ENCODE results near the gene SHANK3. TPM values are rescaled to one million over a fixed set of nuclear protein-coding genes. Genes with fewer than 3 reads are reported as not detected.

The SHANK3 gene
- total and polyA plus RNA-seq, 2 of the 4 experiments (the other 2 are of a cell fraction): 0.18 to 1.5 TPM

DNA sequence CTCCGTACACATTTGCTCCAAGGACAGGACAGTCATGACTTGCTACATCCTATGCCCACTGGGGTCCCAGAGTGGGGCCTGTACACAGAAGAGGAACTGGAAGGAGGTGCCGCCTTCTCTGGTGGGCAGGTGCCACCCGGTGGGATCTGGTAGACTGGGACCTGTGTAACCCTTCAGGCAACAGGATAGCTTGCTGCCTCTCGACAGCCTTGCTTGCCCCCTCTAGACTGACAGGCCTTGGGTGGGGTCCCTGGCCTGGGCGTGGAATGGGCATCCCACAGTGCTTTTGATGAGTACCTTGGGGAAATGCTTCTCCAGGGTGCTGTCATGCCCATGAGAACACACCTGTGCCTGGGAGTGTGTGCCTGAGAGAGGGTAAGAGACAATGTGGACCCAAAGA, 15.8 kb downstream of the SHANK3 start:
- Histone ChIP-seq H3K4me2 (ENCODE audit: low read depth, low read length) (no peak overlapping the region), H3K79me1 (ENCODE audit: low read depth in 1 of 2, low read length in 2 of 2) (no peaks in the 10 kb centered on the region), H3K4me1 (ENCODE audit: control insufficient read depth, insufficient read depth, low read length) (no peaks in the 10 kb centered on the region), H2BK120ac (ENCODE audit: low read depth, low read length) (no peak overlapping the region), H2AK5ac (ENCODE audit: low read depth, low read length) (no peak overlapping the region), H2BK5ac (ENCODE audit: low read depth, low read length, poor library complexity, severe bottlenecking) (no peak overlapping the region), H3K27me3 (ENCODE audit: control insufficient read depth, insufficient read depth, low read length) (peaks cover 6% of the 10 kb centered on the region), H3K4ac (ENCODE audit: low read depth, low read length) (no peak overlapping the region), H3K9me3 (ENCODE audit: control insufficient read depth, insufficient read depth, low read length) (no peaks in the 10 kb centered on the region), H3K27ac (ENCODE audit: insufficient read depth, low read length) (no peak overlapping the region), H3K23ac (ENCODE audit: low read depth, low read length) (no peak overlapping the region), H3K4me3 (ENCODE audit: insufficient read depth, low read depth, low read length) (no peak overlapping the region), H3K9me1 (ENCODE audit: insufficient read depth, low read length) (no peaks in the 10 kb centered on the region), H2BK20ac (ENCODE audit: low read depth, low read length) (no peak overlapping the region), H2AFZ (replicated peaks; ENCODE audit: low read length, poor library complexity) (no peak overlapping the region), H3K56ac (ENCODE audit: extremely low read depth, insufficient read depth, low read length) (no peak overlapping the region), H3K36me3 (ENCODE audit: control insufficient read depth, insufficient read depth, low read length) (no peaks in the 10 kb centered on the region), H3K14ac (replicated peaks; ENCODE audit: low read depth, low read length) (no peak overlapping the region), H2AK9ac (replicated peaks; ENCODE audit: low read depth, low read length, poor library complexity) (no peak overlapping the region), H4K8ac (ENCODE audit: low read depth in 2 of 2, low read length in 2 of 2) (no peak overlapping the region), H4K20me1 (ENCODE audit: insufficient read depth, low read length) (no peaks in the 10 kb centered on the region), H2BK15ac (ENCODE audit: low read depth, low read length) (no peak overlapping the region), H3K9ac (ENCODE audit: low read depth, low read length) (no peak overlapping the region), H4K5ac (ENCODE audit: low read depth, low read length) (no peak overlapping the region), H3K18ac (ENCODE audit: low read depth, low read length) (no peak overlapping the region), H4K91ac (ENCODE audit: insufficient read depth, low read depth, low read length) (no peak overlapping the region)
- 50% methylated on average over 1 of the region's 5 CpGs; no CpG with 5 or more reads in 1 of the 2 experiments for WGBS, 2 experiments (ENCODE audit: extremely low coverage in 2 of 2, insufficient read length in 1 of 2)
- in situ Hi-C loops (cut with MboI; ENCODE audit: low sequenced_read_pairs): no loop called here
- TF ChIP-seq CEBPB (IDR thresholded peaks at IDR 0.05; ENCODE audit: low read depth, low read length) (no peak), RAD21 (IDR thresholded peaks at IDR 0.05; ENCODE audit: low read length) (no peak), NFE2L2 (IDR thresholded peaks at IDR 0.05; ENCODE audit: low read depth, low read length) (no peak), CHD1 (IDR thresholded peaks at IDR 0.05; ENCODE audit: low read depth, low read length) (no peak), MAFK (IDR thresholded peaks at IDR 0.05; ENCODE audit: low read depth, low read length) (no peak), CTCF (conservative IDR thresholded peaks at IDR 0.05; ENCODE audit: low read depth, low read length) (no peak), POLR2A (IDR thresholded peaks at IDR 0.05; ENCODE audit: low read depth, low read length) (no peak), SMC3 (IDR thresholded peaks at IDR 0.05; ENCODE audit: low read depth, low read length) (no peak), RFX5 (IDR thresholded peaks at IDR 0.05; ENCODE audit: low read depth, low read length) (no peak), FOS (IDR thresholded peaks at IDR 0.05; ENCODE audit: low read depth, low read length) (no peak), MAZ (IDR thresholded peaks at IDR 0.05; ENCODE audit: borderline replicate concordance, low read depth, low read length) (no peak), BHLHE40 (IDR thresholded peaks at IDR 0.05; ENCODE audit: low read depth, low read length) (no peak), RCOR1 (IDR thresholded peaks at IDR 0.05; ENCODE audit: insufficient replicate concordance, low read length) (no peak), MXI1 (IDR thresholded peaks at IDR 0.05; ENCODE audit: borderline replicate concordance, low read depth, low read length) (no peak)
- TF ChIP-seq, protein P1, sequence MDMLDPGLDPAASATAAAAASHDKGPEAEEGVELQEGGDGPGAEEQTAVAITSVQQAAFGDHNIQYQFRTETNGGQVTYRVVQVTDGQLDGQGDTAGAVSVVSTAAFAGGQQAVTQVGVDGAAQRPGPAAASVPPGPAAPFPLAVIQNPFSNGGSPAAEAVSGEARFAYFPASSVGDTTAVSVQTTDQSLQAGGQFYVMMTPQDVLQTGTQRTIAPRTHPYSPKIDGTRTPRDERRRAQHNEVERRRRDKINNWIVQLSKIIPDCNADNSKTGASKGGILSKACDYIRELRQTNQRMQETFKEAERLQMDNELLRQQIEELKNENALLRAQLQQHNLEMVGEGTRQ (IDR thresholded peaks at IDR 0.05; ENCODE audit: low read depth, low read length): no peak
- TF ChIP-seq, protein P2, sequence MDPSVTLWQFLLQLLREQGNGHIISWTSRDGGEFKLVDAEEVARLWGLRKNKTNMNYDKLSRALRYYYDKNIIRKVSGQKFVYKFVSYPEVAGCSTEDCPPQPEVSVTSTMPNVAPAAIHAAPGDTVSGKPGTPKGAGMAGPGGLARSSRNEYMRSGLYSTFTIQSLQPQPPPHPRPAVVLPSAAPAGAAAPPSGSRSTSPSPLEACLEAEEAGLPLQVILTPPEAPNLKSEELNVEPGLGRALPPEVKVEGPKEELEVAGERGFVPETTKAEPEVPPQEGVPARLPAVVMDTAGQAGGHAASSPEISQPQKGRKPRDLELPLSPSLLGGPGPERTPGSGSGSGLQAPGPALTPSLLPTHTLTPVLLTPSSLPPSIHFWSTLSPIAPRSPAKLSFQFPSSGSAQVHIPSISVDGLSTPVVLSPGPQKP (IDR thresholded peaks at IDR 0.05; ENCODE audit: borderline replicate concordance, low read depth, low read length): no peak
- BruUV-seq (replicated peaks): no TSS peak
- dilution Hi-C loops (cut with HindIII; ENCODE audit: low sequenced_read_pairs, unreplicated experiment): no loop called here
- intact Hi-C loops (cut with micrococcal nuclease): no loop called here
- POLR2A ChIA-PET (ENCODE audit: unreplicated experiment): no interaction called here
- ATAC-seq (ENCODE audit: low read depth) (no peak), DNase-seq (no peak)
- CTCF ChIA-PET: no interaction called here

All from IMR-90 (cell line).